Measurements from ENCODE around the gene HMGB1. TPM values are rescaled to one million over a fixed set of nuclear protein-coding genes. Genes with fewer than 3 reads are reported as not detected.

HMGB1 gene
- total RNA-seq, 1 donor from 2014 or later, result 230 TPM

DNA sequence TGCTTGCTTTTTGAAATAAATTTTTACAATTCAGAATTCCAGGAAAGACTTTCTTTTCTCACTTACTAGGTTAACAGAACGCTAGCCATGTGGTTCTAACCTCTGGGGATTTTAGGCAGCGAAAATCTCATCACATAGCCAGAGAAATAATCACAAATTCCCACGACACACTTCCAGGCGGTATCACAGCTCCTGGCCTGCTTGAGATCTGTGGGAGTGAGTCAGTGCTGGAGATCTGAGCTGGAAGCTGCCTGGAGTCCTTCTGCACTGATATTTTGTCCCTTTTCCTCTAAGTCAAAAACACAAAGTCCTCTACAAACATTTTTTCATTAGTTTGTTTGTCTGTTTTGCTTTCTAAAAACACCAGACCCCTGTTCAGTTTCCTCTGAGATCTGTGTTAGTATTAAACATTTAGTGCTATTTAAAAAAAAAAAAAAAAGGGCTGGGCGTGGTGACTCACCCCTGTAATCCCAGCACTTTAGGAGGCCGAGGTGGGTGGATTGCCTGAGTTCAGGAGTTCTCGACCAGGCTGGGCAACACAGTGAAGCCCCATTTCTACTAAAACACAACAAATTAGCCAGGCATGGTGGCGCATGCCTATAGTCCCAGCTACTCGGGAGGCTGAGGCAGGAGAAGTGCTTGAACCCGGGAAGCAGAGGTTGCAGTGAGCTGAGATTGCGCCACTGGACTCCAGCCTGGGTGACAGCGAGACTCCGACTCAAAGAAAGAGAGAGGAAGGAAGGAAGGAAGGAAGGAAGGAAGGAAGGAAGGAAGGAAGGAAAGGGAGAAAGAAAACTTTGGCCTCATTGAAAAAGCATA, 55.6 kb downstream of the HMGB1 start:
- H3K27me3 Mint-ChIP-seq (ENCODE audit: unreplicated experiment), result peaks cover 3% of the 10 kb centered on the region
- DNase-seq (ENCODE audit: low spot score), result no peak
- TF ChIP-seq, protein P1, sequence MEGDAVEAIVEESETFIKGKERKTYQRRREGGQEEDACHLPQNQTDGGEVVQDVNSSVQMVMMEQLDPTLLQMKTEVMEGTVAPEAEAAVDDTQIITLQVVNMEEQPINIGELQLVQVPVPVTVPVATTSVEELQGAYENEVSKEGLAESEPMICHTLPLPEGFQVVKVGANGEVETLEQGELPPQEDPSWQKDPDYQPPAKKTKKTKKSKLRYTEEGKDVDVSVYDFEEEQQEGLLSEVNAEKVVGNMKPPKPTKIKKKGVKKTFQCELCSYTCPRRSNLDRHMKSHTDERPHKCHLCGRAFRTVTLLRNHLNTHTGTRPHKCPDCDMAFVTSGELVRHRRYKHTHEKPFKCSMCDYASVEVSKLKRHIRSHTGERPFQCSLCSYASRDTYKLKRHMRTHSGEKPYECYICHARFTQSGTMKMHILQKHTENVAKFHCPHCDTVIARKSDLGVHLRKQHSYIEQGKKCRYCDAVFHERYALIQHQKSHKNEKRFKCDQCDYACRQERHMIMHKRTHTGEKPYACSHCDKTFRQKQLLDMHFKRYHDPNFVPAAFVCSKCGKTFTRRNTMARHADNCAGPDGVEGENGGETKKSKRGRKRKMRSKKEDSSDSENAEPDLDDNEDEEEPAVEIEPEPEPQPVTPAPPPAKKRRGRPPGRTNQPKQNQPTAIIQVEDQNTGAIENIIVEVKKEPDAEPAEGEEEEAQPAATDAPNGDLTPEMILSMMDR (IDR thresholded peaks at IDR 0.05; ENCODE audit: unreplicated experiment), result no peak

DNA sequence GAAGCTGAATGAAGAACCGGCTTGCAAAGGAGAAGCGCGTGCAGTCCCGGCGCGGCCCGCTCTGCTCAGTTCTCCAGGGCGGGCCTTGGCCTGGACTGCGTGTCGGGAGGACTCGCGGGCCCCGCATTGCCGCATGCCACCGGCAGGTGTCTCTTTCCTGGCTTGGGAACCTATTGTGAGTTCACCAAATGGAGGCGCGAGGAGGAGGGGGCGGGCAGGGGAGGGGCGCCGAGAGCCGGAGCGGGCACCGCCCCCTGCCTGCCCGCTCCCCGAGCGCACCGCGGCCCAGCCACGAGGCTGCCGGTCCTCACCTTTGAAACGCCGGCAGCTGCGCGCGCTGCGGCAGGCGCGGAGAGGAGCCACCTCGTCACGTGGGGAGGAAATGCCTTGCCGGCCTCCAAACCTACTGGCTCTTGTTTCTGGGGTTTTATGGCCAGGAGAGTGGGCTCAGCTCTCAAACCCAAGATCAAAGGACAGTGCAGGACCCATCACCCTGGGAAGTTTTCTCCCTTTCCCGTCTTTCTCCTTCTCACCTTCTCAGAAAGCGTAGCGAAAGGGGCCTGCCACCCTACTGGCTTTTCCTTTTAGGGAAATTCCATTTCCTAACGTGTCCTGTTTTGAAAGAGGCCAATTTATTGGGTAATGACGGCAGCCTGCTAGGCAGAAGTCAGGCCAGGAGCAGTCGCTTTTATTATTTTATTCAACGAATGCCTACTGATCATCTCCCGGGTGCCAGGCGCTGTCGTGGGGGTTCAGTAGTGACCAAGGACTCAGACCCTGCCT, 57.2 kb downstream of the HMGB1 start:
- no peaks in the 10 kb centered on the region for H3K36me3 Mint-ChIP-seq (ENCODE audit: low read depth, unreplicated experiment)
- peak overlapping the region; percentile 82 for H3K27ac Mint-ChIP-seq (ENCODE audit: unreplicated experiment)

More for the DNA sequence above, 55.6 kb downstream of the HMGB1 start:
- Mint-ChIP-seq H3K4me3 (ENCODE audit: unreplicated experiment) (no peak overlapping the region), H3K36me3 (ENCODE audit: low read depth, unreplicated experiment) (no peaks in the 10 kb centered on the region), H3K4me1 (ENCODE audit: unreplicated experiment) (peaks cover 20% of the 10 kb centered on the region), H3K9me3 (ENCODE audit: unreplicated experiment) (no peaks in the 10 kb centered on the region), H3K27ac (ENCODE audit: unreplicated experiment) (peak overlapping the region; percentile 33)

DNA sequence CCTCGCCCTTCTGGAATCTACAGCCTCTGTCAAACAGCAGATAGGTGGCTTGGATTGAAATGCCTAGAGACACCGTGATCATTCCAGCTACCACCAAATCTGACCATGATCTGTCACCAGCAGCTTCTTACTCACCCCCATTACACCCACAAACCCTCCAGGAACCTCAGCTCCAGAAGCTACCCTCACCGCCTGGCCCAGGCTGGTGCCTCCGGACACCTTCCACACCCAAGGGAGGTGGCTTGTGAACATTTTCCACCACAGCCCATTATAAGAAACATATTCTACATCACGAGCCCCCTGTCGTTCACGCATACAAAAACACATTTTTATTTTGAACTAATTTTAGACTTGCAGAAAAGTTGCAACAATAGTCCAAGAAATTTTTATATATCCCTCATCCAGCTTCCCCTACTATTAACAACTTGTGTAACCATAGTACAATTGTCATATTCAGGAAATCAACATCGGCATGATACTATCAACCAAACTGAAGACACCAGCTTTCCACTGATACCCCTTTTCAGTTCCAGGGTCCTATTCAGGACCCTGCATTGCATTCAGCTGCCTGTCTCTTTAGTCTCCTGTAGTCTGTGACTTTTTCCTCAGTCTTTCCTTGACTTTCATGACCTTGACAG, 58.8 kb downstream of the HMGB1 start:
- H3K27me3 Mint-ChIP-seq (ENCODE audit: unreplicated experiment), result peaks cover 5% of the 10 kb centered on the region
- H3K4me1 Mint-ChIP-seq (ENCODE audit: unreplicated experiment), result peaks cover 16% of the 10 kb centered on the region
- H3K36me3 Mint-ChIP-seq (ENCODE audit: low read depth, unreplicated experiment), result no peaks in the 10 kb centered on the region
- H3K9me3 Mint-ChIP-seq (ENCODE audit: unreplicated experiment), result no peaks in the 10 kb centered on the region
- DNase-seq (ENCODE audit: low spot score), result no peak
- H3K4me3 Mint-ChIP-seq (ENCODE audit: unreplicated experiment), result no peak overlapping the region
- H3K27ac Mint-ChIP-seq (ENCODE audit: unreplicated experiment), result no peak overlapping the region
- TF ChIP-seq, protein P1 (IDR thresholded peaks at IDR 0.05; ENCODE audit: unreplicated experiment), result no peak

More for the DNA sequence above, 57.2 kb downstream of the HMGB1 start:
- H3K27me3 Mint-ChIP-seq (ENCODE audit: unreplicated experiment), result peaks cover 3% of the 10 kb centered on the region
- peaks cover 16% of the 10 kb centered on the region for H3K4me1 Mint-ChIP-seq (ENCODE audit: unreplicated experiment)
- peak overlapping the region; percentile 26 for H3K4me3 Mint-ChIP-seq (ENCODE audit: unreplicated experiment)
- TF ChIP-seq, protein P1 (IDR thresholded peaks at IDR 0.05; ENCODE audit: unreplicated experiment), result peak; percentile 71
- DNase-seq (ENCODE audit: low spot score), result peak; percentile 98
- no peaks in the 10 kb centered on the region for H3K9me3 Mint-ChIP-seq (ENCODE audit: unreplicated experiment)

Other genes with a start within 250 kb of the HMGB1 start
- gene KATNAL1, start 158.4 kb downstream of the HMGB1 start, total RNA-seq (ENCODE audit: unreplicated experiment), result 18.3 TPM
- gene UBE2L5, start 43.4 kb downstream of the HMGB1 start, total RNA-seq (ENCODE audit: unreplicated experiment), result not detected
- 21.1 TPM for gene USPL1, start 152.0 kb upstream of the HMGB1 start, total RNA-seq (ENCODE audit: unreplicated experiment)